GM21717 (cell line): ENCODE results near the gene TMEM45B.
A peak's percentile ranks its signal among the peaks of the same experiment; 100 is the strongest.
"Not testable (repeated sequence)": the region's sequence is repeated elsewhere in the genome, so short reads cannot be mapped to it uniquely, and the experiment has no call there.

Source experiments
- ATAC-seq: cut with Tn5 transposase; IDR thresholded peaks from one replicate; pipeline ENCODE4 v1.9.1; 2021; ENCODE audit warnings: mild to moderate bottlenecking, moderate library complexity; ENCODE audit not compliant: unreplicated experiment

Gene TMEM45B

DNA sequence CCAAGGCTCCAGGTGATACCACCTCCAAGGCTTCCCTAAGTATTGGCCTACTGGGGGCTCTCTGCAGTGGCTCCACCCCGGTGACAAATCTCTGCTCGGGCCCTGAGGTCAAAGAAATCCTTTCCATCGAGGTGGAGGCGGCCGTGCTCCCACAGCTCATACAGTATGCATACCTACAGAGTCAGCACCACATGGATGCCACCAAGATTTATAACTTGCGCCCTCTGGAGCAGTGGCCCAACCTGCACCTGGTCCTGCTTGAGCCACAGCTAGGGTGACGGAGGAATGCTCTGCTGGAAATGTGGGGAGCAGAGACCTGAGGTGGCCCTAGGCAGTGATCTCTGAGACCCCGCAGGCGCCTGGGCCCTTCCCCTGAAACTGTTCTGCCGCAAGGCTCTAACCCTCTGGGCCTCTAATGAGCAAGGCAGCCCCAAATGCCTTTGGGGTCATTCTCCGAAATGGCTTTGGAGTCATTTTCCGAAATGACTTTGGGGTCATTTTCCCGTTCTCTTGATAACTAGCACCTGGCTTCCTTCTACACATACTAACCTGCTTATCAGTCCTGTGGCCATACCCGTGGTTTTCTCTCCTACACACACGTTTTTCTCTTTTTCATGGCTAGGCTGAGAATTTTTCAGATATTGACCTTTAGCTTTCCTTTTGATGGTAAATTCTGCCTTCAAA lies 33.9 kb downstream of the TMEM45B start:
- ATAC-seq, result no peak

DNA sequence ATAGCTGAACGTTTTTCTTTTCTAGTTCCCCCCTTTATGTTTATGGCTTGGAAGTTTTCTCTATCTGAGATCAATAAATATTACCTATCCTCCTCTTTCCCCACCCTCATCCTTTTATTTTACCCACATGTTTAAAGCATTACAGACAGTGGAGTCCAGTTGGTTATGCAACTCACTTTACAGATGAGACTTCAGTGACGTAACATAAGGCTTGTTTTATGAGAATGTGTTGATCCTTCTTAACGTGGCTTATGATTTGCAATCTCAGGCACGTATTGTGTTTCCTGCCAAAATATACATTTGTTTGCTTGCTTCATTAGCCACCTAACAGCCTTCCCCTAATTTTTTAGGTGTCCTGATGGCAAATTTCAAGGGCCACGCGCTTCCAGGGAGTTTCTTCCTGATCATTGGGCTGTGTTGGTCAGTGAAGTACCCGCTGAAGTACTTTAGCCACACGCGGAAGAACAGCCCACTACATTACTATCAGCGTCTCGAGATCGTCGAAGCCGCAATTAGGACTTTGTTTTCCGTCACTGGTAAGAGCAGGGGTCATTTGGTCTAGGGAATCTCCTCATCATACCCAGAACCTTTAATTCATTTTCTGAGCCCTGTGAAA lies 36.6 kb downstream of the TMEM45B start:
- no peak for ATAC-seq

DNA sequence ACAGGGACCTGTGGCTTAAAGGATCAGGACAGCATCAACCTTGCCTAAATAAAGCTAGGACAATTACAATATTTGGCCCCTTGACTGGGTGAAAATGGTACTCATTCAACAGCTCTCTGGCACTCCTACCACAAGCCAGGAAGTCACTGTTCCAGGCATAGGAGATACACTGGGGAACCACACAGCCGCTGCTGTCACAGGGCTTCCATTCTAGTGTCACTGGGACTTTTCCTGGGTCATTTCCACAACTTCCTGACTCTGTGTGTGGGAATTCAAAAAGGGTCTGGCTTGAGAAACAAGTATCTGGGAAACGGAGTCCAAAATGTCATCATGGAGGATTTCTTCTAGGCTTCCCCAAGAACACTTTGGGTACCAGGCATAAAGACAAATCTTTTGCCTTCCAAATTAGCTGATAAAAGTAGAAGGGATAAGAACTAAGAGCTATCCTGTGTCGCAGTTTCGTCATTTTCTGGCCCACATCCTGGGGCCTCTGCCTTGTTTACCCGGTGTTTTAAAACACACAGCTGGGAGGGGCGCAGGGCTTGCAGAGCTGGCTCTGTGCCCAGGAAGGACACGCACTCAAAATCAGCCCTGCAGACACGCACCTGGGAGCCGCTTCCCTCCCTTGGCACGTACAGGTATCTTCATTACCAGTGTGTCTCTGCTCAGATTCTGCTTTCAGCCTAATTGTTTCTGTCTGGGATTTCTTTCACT lies 38.0 kb downstream of the TMEM45B start:
- ATAC-seq, result no peak

DNA sequence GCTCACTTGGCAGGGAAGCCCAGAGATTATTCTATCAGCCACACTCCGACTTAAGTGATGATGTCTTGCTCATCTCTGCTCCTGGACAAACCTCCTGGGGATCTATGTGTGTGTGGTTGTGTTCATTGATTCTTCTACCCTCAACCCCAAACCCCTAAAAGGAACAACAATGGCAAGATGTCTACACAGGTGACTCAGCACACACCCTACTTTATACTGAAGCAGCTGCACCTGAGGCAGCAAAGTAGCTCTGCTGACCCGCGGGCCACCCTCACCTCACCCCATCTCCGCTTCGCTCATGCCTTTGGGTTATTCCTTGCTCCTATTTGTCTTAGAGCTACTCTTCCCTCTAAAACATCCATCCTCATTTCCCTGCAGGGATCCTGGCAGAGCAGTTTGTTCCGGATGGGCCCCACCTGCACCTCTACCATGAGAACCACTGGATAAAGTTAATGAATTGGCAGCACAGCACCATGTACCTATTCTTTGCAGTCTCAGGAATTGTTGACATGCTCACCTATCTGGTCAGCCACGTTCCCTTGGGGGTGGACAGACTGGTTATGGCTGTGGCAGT lies 38.7 kb downstream of the TMEM45B start:
- ATAC-seq, result no peak

DNA sequence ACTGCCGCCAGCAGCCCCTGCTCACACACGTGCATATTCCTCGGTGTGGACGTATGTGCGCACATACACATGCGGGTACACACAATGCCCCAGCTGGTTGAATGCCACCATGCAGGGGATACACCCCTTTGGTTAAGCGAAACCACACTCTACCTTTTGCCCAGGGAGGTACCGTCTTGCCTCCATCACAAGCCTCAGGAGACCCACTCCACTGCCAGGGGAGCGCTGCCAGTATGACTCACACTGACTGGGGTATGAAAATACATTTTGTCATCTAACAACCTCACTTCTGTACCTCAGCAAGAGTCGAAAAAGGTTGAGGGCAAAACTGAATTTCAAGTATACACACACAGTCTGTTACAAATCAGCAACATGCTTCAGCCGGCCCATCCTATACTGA lies 39.4 kb downstream of the TMEM45B start:
- no peak for ATAC-seq

DNA sequence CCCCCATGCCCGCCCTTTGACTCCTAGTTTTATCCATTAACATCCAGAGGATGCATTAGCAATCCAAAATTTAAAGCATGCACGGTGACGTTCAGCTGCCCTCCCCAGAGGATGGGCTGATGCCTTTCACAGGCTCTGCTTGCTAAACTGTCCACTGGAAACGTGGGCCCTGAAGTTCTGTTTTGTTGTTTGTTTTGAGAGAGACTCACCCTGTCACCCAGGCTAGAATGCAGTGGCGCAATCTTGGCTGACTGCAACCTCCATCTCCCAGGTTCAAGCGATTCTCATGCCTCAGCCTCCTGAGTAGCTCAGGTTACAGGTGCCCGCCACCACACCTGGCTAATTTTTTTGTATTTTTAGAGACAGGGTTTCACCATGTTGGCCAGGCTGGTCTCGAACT lies 40.4 kb downstream of the TMEM45B start:
- ATAC-seq, result no peak

- no peak for ATAC-seq
These were observed 46.3 kb downstream of the TMEM45B start for GRCh38 chr11:129861702-129862522.

DNA sequence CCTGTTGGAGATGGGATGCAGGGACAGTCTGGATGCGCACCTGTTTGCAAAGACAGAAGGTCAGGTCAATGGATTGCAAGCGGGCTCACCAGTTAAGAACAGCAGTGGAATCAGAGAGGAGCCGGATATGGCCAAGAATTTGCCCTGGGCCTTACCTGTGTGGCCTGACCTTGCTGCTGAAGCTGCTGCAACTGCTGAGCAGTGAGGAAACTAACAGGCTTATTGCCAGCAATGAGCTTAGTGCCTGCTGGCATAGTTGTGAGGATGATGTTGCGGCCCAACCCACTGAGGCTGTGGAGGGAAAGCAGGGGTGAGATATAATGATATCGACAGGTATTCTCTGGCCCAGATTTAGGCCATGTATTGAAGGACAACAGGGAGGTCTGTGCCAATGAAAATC lies 49.2 kb downstream of the TMEM45B start:
- ATAC-seq, result no peak

DNA sequence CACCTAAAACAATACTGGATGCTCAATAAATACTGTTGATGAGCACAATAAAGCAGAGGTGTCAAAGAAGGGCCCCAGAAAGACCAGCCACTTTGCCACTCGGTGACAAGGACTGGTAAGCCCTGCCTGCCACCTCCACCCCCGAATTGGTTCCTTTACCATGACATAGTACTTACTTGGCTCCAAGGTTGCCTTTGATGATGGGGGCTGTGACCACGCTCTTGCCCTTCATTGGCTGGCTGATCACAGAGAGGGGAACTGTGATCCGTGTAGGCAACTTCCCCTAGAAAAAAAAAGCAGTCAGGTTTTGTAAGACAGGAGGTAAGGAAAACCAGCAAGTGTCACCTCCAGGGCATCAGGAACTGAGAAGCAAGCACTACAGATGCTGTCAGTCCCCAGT lies 50.1 kb downstream of the TMEM45B start:
- ATAC-seq, result no peak

DNA sequence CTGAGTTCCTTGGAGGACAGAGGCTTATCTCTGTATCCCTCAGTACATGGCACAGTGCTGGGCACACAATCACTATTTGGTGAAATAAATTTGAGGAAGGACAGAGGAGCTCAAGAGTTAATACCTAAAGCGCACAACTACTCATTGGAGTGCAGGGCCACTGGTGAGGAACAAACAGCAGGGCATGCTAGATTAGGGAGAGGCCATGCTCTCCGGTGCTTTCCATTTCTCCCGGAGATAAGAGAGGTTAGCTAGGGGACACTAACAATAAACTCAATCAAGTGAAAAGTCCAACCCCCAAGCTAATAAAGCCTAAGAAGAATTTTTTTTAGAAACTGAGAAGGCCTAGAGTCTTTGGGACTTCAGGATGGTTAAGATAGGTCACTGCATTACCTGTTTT lies 50.7 kb downstream of the TMEM45B start:
- no peak for ATAC-seq

DNA sequence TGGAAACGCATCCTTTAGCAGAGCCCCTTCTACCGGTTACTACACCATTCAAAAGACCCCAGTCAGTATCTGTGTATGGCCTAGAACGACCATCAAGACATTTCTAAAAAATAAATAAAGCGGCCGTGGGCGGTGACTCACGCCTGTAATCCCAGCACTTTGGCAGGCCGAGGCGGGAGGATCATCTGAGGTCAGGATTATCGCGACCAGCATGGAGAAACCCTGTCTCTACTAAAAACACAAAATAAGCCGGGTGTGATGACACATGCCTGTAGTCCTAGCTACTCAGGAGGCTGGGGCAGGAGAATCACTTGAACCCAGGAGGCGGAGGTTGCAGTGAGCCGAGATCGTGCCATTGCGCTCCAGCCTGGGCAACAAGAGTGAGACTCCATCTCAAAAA lies 53.0 kb downstream of the TMEM45B start:
- ATAC-seq, result not testable (repeated sequence)

GRCh38 chr11:129871914-129872313 lies 56.3 kb downstream of the TMEM45B start:
- no peak for ATAC-seq

DNA sequence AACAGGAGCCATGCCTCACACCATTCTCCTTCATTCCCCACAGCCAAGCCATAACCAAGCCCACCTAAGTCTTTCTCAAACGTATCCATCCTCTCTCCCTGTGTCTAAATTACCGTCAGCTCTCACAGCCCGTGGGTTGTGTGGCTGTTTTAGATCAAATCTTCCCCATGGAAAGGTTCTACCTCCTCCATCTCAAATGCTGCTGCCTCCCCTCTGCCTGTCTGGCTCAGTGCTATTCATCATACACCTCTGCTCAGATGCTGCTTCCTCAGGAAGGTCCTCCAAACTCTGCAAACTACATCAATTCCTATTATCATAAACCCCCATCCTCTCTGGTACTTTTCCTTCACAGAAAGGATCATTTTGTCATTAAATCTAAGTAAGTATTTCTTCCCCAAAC lies 64.7 kb downstream of the TMEM45B start:
- no peak for ATAC-seq

DNA sequence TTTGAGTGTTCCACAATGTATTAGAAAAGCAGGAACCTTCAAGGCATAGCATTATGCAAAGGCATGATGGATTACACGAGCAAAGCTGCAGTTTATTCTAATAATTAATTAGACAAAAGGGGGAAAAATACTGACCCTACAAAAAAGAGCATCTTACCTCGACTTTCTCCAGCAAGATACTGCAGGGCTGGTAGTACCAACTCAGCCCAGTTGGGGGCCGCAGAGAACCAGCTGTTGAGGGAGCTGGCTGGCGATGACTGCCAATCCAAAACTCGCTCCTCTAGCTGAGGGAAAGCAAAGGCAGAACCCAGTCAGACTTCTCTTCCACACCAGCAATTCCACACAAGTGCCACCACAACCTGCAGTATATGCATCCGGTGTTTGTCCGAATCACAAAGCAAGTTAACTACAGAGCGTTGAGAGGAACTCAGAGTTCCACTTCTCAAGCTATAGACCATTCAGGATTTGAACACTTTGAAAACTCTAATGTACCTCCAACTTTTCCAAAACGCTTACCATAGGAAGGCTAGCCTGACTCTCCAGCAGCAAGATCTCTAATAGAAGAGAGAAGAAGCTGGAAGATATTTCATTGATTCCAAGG lies 66.0 kb downstream of the TMEM45B start:
- ATAC-seq, result peak; percentile 52

GRCh38 chr11:129884581-129884980 lies 68.9 kb downstream of the TMEM45B start:
- ATAC-seq, result no peak

GRCh38 chr11:129885381-129885780 lies 69.7 kb downstream of the TMEM45B start:
- ATAC-seq, result no peak

DNA sequence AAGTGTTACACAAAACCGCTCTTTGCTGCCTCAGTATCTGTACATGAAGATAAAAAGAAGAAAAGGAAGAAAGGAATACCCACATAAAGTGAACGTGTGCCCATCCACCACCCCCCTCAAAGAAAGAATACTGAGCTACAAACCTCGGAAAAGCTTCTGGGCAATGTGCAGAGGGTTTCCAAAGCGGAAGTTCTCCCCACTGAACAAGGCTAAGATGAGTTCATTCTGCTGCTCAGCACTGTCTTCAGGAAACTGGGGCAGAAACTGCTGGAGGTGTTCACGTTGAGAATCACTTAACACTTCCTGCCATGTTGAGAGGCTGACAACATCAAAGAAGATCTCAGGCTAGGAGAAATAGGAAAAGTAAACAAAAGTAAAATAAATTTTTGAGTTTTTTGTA lies 72.8 kb downstream of the TMEM45B start:
- no peak for ATAC-seq

DNA sequence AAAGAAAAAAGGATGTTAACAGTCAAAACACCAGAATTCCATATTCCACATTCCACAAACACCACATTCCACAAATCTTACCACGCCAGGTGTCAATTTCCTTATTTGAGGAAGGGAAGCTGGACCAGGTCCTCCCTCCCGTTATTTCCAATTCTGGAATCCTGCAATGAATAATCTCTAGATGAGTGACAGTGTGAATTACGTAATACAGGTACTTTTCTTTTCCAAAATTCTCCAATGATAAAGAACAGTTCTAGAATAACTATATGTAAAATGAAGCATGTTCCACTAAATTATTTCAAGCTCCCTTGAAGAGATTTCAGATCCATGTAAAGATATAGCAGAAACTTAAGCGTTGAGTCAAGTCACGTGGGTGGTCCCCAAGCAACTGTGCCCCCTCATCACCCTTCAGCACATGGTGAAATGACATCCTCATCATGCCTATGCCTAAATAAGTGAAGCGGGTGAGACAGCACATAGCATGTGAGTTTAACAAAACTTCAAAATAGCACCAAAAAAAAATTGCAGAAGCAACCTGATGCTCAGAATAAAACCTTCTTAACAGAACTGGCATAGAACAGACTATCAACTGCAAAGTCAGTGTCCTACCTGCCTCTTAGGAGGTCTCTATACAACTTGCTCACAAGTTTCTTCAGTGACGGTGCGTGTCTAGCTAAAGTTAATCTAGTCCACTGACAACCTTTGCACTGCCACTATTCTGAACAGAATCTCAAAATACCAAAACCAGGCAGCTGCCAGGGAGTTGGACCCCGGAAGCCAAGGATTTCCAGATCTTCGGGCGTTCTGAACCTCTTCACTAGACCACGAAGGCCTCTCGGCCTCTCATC lies 78.9 kb downstream of the TMEM45B start:
- peak; percentile 15 for ATAC-seq

DNA sequence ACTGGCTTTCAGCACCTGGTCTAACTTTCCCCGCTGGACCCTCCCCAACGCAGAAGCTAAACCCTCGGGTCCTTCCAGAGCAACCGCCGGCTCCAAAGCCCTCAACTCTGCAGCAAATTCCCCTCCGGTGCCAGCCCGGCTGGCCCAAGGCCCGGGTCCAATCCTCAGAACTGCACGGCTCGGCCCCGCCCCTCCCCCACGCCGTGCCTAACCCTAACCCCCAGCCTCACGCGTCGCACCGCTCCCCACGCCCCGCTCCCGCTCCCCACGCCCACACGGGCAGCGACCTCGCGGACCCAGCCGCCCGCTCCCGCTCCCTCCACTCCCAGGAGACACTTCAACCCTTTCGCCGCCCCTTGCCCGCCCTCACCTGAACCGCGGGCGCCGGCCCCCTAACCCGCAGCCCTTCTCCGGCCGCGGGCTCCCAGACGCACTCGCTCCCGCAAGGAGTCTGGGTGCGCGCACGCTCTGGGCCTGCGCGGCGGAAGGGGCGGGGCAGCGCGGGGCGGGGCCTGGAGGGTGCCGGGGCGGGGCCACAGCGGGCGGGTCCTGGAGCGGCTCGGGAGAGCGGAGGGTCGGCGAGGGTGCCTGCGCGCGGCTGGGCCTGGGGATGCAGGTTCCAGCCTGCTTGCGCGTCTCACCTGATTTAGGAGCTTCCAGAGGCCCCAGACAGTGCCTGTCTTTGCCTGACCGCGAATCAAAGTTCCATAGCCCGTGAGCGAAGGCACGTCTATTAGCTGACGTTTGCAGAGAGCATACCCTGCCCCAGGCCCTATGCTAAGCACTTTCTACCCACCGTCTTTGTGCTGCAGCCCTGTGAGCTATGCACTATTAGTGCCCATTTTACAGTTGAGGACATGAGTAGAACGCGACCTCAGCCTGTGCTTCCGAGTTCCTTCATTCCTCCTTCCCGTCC lies 79.7 kb downstream of the TMEM45B start, which contains the start of gene NFRKB:
NFRKB (minus strand) TSS at position 453 of the 916 bp plus-strand sequence. CDS start 2,729 bp downstream, outside the sequence.
- ATAC-seq, result peak; percentile 98
